Ascending aorta (tissue), 2 donors: ENCODE data around the gene ARSI. TPM values are rescaled to one million over a fixed set of nuclear protein-coding genes. Genes with fewer than 3 reads are reported as not detected.

Experiments used
- DNase-seq, 2 donors: peaks; one replicate each; pipeline ENCODE4 v3.0.0-alpha.2; 2019; ENCODE audit warnings: low spot score in 2 of 2
- H3K27ac ChIP-seq, 2 donors: fragments of 200-600 bp; sonication (generic); one replicate each; pipeline ENCODE4 v1.5.1; 2016 to 2017; ENCODE audit warnings: mild to moderate bottlenecking in 1 of 2
- H3K27me3 ChIP-seq: fragments of 200-600 bp; sonication (generic); one replicate; pipeline ENCODE4 v1.5.1; 2017
- H3K36me3 ChIP-seq, 2 donors: fragments of 200-600 bp; sonication (generic); one replicate each; pipeline ENCODE4 v1.5.1; 2016
- H3K4me1 ChIP-seq, 2 donors: fragments of 200-600 bp; sonication (generic); one replicate each; pipeline ENCODE4 v1.5.1; 2016 to 2017; ENCODE audit warnings: mild to moderate bottlenecking in 1 of 2
- H3K4me3 ChIP-seq, 2 donors: fragments of 200-600 bp; sonication (generic); one replicate each; pipeline ENCODE4 v1.5.1; 2016 to 2017; ENCODE audit warnings: mild to moderate bottlenecking in 1 of 2
- H3K9me3 ChIP-seq, 2 donors: fragments of 200-600 bp; sonication (generic); one replicate each; pipeline ENCODE4 v1.5.1; 2016
- intact Hi-C: fragments of 100-400 bp; cut with DNase I; formaldehyde crosslinking; loops from one replicate; pipeline ENCODE4 v1.15.1; 2023
- total RNA-seq: library from RNA; depleted of rRNA; stranded (reverse); fragments of >200 nt; gene quantifications from one replicate; pipeline ENCODE4 v1.1.0, GENCODE V29; 2016
- TF ChIP-seq, protein P1 (sequence below), 3 experiments: fragments of 200-600 bp in 2 of 3; fragments of 450-650 bp in 1 of 3; sonication (generic) in 2 of 3; IDR thresholded peaks; one replicate each; pipeline ENCODE4 v1.5.1; 2016 to 2019; ENCODE audit warnings: antibody characterized with exemption in 3 of 3, mild to moderate bottlenecking in 1 of 3, moderate library complexity in 1 of 3

Gene ARSI
- total RNA-seq, 1 donor from 2014 or later, result not detected

DNA sequence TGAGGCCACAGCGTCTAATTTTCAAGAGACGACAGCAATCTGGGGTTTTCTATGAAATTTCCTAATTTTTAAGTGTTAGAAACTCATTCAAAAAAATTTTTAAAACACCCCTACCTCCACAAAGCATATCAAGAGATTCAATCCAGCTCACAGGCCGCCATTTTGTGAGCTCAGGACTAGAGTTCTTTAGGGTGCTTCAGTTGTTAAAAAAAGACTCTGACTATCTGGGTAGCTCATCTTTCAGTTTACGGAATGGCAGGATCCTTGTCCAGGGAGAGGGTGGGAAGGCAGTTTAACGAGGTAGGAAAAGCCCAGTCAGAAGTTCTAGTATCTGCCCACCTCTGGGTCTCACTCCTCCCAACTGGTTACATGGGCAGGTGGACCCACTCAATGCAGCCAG is 56.3 kb downstream of the ARSI start:
- H3K27me3 ChIP-seq, result no peaks in the 10 kb centered on the region
- TF ChIP-seq, protein P1, sequence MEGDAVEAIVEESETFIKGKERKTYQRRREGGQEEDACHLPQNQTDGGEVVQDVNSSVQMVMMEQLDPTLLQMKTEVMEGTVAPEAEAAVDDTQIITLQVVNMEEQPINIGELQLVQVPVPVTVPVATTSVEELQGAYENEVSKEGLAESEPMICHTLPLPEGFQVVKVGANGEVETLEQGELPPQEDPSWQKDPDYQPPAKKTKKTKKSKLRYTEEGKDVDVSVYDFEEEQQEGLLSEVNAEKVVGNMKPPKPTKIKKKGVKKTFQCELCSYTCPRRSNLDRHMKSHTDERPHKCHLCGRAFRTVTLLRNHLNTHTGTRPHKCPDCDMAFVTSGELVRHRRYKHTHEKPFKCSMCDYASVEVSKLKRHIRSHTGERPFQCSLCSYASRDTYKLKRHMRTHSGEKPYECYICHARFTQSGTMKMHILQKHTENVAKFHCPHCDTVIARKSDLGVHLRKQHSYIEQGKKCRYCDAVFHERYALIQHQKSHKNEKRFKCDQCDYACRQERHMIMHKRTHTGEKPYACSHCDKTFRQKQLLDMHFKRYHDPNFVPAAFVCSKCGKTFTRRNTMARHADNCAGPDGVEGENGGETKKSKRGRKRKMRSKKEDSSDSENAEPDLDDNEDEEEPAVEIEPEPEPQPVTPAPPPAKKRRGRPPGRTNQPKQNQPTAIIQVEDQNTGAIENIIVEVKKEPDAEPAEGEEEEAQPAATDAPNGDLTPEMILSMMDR (IDR thresholded peaks at IDR 0.05), result no peak

More for the DNA sequence above, 56.3 kb downstream of the ARSI start:
- Histone ChIP-seq H3K4me1 (no peaks in the 10 kb centered on the region), H3K9me3 (no peaks in the 10 kb centered on the region), H3K36me3 (no peaks in the 10 kb centered on the region), H3K4me3 (no peak overlapping the region), H3K27ac (no peak overlapping the region)
- intact Hi-C loops, result no loop called here
- no peak for DNase-seq

Other genes with a start within 250 kb of the ARSI start
- gene CSF1R, start 216.4 kb downstream of the ARSI start, total RNA-seq, result 70.9 TPM
- 341 TPM for gene PDGFRB, start 147.1 kb downstream of the ARSI start, total RNA-seq
- gene CDX1, start 136.1 kb downstream of the ARSI start, total RNA-seq, result not detected
- gene SLC6A7, start 112.8 kb downstream of the ARSI start, total RNA-seq, result not detected
- gene CAMK2A, start 13.1 kb downstream of the ARSI start, total RNA-seq, result not detected
- gene TCOF1, start 54.8 kb upstream of the ARSI start, total RNA-seq, result 31.4 TPM
- 1,940 TPM for gene CD74, start 110.0 kb upstream of the ARSI start, total RNA-seq
- gene RPS14, start 146.8 kb upstream of the ARSI start, total RNA-seq, result 1,928 TPM
- 71.5 TPM for gene NDST1, start 205.2 kb upstream of the ARSI start, total RNA-seq